HFF-Myc (cell line): ENCODE results near the gene CCDC86.

Experiments used
- DNase-seq: peaks from one replicate; pipeline ENCODE4 v3.0.0-alpha.2; 2011; ENCODE audit warnings: low read depth; ENCODE audit errors: extremely low read depth
- H3K4me3 ChIP-seq: replicated peaks from 2 replicates; pipeline ENCODE4 v1.5.1; 2011; ENCODE audit warnings: low read depth, mild to moderate bottlenecking, control low read depth, low read length
- CTCF ChIP-seq: IDR thresholded peaks from 2 replicates; pipeline ENCODE4 v1.5.1; 2012; ENCODE audit warnings: mild to moderate bottlenecking, low read depth, low read length, control low read depth; ENCODE audit errors: missing control alignments

The CCDC86 gene

GRCh38 chr11:60887556-60887955 lies 45.6 kb downstream of the CCDC86 start:
- no peak for DNase-seq
- H3K4me3 ChIP-seq: no peak overlapping the region

GRCh38 chr11:60889869-60890311 lies 48.0 kb downstream of the CCDC86 start:
- TF ChIP-seq CTCF: no peak
- H3K4me3 ChIP-seq: no peak overlapping the region
- DNase-seq: no peak

More at GRCh38 chr11:60887556-60887955, 45.6 kb downstream of the CCDC86 start:
- peak; percentile 76 for TF ChIP-seq CTCF

- H3K4me3 ChIP-seq: no peak overlapping the region
- TF ChIP-seq CTCF: no peak
- no peak for DNase-seq
These were observed 48.8 kb downstream of the CCDC86 start for GRCh38 chr11:60890696-60891095.

- H3K4me3 ChIP-seq: no peak overlapping the region
- DNase-seq: no peak
- no peak for TF ChIP-seq CTCF
These were observed 49.3 kb downstream of the CCDC86 start for GRCh38 chr11:60891103-60891741.

GRCh38 chr11:60895687-60896086 lies 53.8 kb downstream of the CCDC86 start:
- no peak for TF ChIP-seq CTCF
- no peak for DNase-seq
- H3K4me3 ChIP-seq: no peak overlapping the region

GRCh38 chr11:60897496-60897895 lies 55.6 kb downstream of the CCDC86 start:
- no peak overlapping the region for H3K4me3 ChIP-seq
- TF ChIP-seq CTCF: no peak
- DNase-seq: no peak
